GM18519 (cell line): ENCODE results near the gene ARID1B.
"Not testable (repeated sequence)": the region's sequence is repeated elsewhere in the genome, so short reads cannot be mapped to it uniquely, and the experiment has no call there.

ENCODE experiments used
- ATAC-seq: cut with Tn5 transposase; IDR thresholded peaks from one replicate; pipeline ENCODE4 v1.9.1; 2021; ENCODE audit warnings: mild to moderate bottlenecking, moderate library complexity; ENCODE audit not compliant: unreplicated experiment, low FRiP score

Gene ARID1B

DNA sequence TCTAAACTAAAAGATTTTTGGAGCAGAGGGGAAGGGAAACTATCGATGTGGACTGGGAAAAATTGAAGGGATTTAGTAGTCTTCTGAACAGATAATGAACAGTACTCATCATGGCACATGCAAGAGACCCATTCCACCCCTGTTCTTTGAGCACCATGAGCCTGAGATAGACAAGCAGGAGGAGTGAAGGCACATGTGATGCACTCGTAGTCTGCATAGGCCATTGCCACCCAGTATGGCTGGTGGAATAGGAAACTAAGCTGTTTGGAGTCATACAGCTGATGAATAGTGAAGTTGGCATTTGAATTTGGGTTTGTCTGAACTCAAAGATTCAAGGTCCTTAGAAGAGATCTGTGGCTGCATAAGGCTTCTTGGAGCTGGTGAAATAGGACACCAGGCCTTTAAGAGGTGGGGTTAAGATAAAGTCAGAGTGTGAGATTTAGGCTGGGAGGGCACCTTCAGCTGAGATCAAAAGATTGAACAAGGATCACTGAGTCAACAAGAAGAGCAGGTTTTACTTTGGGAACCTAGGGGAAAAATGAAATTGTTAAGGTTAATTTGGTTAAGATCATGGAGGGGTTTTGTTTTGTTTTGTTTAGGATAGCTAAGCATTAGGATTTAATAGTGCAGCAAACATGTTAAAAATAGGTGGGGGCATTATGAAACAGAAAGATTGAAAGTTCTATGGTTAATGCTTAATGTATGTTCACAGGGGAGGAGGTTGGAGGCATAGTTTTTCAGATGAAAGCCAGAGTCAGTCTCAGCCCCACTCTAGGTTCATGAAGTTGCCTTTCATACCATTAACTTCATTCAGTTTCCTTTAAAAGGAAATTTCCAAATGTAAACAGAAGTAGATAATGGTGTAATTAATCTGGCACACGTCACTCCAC is 148.8 kb downstream of the ARID1B start:
- peak; percentile 57 for ATAC-seq

DNA sequence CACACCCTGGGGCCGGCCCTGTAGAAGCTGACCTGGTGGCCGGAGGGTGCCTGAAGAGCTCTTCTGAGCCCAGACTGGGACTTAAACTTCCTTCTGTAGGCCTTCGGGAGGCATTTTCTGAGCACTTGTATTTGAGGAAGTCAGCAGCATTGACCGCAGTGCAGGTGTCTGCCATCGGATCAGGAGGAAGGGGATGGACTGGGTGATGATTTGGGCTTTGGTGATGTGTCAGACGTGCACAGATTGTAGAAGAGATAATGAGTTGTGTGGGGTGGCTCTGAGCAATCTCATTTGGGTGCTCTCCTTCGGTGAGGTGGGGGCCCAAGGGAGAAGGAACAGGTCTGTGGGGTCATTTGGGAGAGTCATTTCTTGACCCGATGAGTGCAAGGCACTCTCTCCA is 150.9 kb downstream of the ARID1B start:
- ATAC-seq, result no peak

DNA sequence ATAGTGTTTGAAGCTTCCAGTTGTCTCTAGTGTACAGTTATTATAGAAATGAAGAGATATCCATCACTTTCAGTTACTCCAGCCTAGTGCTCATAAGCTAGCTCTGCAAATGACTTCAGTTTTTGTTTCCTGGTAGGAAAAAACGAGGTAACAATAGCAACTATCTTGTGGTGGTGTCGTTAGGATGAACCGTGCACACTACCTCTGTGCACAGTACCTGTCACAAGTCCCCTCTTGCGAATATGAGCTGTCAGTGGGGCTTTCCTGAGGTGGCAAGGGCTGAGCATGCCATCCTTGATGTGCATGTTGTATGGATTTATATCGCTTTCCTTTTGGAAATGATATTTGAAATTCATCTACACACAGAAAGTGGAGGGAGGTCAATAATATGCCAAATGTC is 151.8 kb downstream of the ARID1B start:
- no peak for ATAC-seq

DNA sequence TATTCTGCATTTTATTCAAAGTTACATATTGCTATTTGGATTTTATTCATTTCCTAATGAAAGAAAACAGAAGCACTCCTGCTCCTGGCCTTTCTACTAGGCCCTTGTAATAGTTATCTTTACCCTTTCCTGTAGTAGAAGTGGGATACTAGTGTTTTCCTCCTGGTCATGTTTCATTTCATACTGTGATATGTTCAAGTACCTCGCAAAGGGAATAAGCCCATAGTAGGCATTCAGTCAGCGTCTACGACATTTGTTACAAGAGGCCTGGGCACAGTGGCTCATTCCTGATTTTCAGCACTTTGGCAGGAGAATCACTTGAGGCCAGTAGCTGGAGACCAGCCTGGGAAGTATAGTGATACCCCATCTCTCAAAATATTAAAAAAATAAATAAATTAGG is 154.1 kb downstream of the ARID1B start:
- ATAC-seq, result no peak

DNA sequence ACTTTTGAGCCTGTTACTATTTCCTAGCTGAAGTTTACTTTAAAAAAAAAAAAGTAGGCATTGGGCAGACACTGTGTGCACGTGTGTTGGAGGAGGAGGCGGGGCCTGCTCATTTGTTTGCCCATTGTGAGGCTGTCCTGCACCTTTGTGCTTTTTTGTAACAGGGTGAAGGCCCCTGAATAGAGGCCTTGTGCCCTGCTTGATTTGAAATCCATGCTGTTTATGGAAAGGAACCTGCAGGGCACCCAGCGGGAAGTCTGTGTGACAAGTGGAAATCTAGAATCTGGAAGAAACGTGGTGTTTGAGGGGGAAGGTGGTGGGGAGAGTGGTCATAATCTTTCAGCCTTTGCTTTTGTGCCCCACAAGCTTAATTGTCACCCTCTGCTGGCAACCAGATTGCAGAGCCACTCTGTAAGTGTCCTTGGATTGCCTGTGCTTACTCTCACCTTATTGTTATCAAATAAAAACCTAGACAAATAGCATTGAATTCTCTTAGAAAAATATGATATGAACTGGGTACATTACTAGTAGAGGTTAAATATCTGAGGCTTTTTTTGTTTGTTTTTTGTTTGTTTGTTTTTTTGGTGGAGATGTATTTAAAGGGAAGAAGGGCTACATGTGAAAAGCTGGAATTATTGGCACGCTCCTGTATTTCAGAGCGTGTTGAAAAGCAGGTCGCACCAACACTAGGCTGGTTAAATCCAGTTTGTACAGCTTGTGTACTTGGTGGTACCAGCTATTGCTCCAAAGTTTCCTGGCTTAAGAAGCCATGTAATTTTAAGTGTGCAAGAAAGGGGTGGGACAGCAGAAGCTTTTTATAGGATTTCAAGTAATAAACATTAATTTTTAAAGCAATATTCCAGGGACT is 156.3 kb downstream of the ARID1B start:
- ATAC-seq, result no peak

DNA sequence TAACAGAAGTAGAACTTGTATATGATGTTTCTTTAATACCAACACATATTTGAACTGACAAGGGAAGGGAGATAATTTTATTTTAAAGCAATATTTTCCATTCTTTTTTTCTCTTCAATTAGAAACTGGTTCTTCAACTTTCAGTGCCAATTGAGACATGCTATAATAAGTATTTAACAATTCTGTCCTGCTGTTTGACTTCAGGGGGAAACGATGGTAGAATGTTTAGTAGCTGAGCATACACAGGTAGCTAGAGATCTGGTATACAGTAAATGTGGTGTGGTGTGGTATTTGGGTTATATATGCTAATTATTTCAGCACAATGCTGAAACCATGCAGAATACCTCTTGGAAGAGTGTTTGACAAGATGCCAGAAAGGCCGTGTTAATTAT is 156.9 kb downstream of the ARID1B start:
- ATAC-seq, result no peak

DNA sequence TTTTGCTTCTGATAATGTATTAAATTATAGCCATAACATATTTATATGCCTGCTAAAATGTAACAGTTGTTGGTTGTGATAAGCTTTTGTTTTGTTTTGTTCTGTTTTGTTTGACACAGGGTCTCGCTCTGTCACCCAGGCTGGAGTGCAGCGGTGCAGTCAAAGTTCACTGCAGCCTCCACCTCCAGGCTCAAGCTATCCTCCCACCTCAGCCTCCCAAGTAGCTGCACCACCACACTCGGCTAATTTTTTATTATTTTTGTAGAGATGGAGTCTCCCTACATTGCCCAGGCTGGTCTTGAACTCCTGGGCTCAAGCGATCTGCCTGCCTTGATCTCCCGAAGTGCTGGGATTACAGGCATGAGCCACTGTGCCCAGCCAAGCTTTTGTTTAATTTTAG is 157.8 kb downstream of the ARID1B start:
- no peak for ATAC-seq

DNA sequence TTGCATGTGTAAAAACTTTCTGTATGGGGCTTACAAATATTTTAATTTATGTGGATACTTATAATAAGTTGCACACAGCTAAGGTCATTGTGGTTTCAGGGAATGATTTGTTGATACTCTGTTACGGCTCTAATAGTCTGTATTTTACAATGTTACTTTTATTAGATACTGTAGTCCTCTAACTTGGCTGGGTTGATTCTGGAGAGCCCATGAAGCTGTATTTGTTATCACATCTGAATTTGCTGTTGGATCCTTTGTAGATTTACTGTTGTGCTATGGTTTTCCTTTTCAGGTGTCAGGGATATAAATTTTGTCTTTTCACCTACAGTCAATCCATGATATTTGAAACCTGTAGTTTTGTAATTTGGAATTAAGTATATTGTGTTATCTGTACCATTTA is 161.0 kb downstream of the ARID1B start:
- ATAC-seq, result no peak

DNA sequence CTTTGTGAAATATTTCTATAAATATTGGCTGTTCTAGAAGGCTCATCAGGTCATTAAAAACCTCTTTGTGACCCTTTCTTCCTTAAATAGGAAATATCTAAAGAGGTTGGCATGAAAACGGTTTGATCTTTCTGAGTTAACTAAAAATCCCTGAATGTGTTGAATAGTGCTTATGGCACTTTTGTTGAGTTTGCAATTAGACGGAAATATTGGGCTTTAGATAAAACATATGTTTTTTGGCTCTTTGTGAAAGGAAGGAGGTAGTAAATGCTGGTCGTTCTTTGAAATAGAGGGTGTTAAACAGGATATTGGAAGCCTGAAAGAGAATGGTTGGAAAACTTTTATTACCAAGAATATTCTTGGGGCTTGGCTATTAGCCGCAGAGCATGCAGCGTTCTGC is 163.0 kb downstream of the ARID1B start:
- ATAC-seq, result no peak

DNA sequence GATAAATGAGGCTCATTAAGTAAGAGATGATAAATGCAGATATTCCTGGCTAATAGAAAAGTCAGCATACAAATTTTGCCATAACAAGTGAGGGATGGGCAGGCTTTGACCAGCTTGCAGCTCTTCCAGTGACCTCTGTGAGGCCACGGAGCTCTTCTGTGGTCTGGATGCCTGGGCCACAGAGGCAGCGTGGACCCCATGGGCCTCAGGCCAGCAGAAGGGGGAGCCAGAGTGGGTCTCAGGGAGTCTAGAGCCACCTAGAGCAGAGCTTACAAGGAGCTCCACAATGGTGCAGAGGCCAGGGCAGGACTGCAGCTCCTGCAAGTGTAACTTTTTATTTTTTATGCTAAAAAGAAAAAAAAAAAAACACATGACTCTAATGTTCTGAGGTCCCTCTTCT is 165.1 kb downstream of the ARID1B start:
- no peak for ATAC-seq

DNA sequence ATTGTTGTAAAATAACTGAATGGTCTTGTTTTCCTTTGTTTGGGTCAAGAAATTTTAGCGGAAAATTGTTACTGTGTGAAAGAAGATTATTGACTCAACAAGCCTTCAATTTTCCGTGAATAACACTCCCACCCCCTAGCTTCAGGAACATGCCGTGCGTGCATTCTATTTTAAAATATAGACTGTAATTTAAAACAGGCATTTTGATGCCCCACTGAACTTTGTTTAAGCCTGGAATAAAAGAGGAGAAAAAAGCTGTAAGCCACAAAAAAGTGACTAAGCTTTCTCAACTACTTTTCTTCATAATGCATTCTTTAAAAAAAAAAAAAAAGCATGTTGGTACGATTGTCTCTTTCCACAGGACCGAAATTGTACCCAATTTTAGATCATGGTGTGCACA is 166.0 kb downstream of the ARID1B start:
- no peak for ATAC-seq

DNA sequence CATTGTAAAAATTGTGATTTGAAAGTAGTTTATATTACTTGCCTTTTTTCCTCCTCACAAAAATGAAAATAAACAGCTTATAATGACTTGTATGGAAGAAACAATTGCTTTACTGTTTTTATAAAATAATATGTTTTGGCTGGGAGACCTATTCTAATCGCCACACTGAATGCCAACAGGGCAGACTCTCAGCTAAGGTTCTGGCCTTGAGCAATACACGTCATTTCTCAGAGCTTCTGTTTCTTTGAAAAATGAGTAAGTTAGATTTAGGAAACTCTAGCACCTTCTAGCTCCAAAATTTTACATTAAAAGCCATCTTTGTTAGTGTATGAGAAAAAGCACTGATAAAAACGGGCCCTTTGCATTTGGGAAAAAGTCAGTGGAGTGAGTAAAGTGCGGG is 166.6 kb downstream of the ARID1B start:
- ATAC-seq, result no peak

DNA sequence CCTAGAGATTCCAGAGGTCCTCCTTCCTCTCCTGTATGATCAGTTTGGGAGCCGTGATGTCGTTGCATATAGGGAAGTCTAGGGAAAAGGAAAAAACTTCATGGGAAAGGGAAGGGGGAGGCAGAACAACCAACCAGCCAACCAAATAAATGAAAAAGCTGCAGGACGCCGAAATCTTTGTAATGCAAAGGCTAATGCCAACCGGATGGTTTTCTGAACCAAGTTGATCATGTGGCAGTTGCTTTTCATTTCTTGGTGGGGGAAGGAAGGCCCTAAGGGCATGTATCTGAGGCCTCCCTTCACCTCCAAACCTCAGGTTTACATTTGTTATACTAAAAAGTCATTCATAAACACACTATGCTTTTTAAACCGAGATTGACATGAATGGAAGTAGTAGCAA is 167.2 kb downstream of the ARID1B start:
- no peak for ATAC-seq

DNA sequence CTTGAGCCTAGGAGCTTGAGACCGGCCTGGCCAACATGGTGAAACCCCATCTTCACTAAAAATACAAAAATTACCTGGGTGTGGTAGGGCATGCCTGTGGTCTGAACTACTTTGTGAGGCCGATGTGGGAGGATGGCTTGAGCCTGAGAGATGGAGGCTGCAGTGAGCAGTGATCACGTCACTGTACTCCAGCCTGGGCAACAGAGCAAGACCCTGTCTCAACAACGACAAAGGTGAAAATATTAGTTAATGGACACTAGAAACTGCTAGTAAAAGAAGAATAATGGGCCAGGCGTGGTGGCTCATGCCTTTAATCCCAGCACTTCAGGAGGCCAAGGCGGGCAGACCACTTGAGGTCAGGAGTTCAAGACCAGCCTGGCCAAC is 168.6 kb downstream of the ARID1B start:
- ATAC-seq, result not testable (repeated sequence)

DNA sequence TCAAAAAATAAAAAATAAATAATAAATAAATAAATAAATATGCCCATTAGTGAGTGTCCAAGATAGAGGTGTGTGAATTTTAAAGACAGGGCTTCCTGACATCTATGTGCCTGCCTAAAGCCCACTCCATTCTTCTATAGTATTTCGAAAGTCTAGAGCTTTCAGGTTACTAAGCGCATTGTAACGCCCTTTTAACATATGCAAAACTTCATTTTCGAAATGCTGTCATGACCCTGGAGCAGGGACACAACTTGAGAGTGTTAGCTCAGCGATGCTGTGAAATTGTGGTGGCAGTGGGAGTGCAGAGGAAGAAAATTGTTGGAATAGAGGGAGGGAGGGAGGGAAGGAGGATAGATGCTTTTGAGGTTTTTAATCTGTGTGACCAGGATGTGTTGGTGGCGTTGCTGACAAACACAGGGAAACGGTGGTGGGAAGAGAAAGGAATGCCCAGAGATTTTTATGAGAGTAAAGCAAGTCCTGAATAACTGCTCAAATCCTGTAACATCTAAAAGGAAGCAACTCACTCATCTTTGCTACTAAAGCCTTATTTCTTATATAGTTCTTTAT is 169.3 kb downstream of the ARID1B start:
- ATAC-seq, result no peak

DNA sequence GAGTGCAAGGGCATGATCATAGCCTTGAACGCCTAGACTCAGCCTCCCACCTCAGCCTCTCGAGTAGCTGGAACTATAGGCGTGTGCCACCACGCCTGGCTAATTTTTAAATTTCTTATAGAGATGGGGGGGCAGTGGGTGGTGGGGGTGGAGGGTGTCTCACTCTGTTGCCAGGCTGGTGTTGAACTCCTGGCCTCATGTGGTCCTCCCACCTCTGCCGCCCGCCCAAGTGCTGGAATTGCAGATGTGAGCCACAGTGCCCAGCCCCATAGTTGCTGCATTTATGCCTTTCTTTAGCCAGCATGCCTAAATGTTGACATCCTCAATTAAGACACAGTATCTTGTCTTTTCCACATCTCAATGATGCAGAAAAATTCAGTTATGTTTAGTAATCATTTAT is 171.1 kb downstream of the ARID1B start:
- no peak for ATAC-seq

DNA sequence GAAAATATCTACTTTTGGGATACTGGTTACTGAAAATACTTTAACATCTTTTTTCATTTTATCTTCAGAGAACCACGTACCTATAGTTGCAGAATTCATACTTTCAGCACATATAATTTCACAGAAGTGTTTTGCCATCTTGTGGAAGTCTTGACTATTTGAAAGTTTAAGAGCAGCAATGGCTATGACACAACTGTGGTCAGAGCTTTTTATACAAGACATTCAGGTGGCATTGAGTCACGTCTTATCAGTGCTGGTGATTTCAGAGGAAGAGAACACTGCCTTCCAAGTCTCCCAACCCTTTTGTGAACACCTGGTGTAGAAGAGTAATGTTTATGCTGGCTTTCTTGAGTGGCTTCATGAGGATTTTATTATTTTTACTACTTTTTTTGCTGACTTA is 171.6 kb downstream of the ARID1B start:
- no peak for ATAC-seq

DNA sequence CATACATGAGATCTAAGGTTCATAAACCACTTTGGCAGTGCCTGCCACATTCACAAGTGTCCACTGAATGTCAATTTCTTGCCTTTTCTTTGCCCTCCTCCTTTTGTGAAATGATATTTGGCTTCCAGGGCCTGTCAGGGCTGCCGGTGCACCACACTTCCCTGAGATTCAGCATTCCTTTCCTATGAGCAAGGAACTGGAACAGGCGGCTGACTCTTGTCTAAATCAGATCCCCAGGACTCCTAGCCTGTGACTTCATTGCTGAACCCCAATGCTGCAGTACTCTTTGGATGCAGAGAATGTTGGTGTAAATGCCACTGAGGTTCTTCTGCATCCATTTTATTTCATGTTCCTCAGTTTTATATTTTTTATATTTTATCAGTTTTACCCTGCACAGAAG is 172.2 kb downstream of the ARID1B start:
- no peak for ATAC-seq

DNA sequence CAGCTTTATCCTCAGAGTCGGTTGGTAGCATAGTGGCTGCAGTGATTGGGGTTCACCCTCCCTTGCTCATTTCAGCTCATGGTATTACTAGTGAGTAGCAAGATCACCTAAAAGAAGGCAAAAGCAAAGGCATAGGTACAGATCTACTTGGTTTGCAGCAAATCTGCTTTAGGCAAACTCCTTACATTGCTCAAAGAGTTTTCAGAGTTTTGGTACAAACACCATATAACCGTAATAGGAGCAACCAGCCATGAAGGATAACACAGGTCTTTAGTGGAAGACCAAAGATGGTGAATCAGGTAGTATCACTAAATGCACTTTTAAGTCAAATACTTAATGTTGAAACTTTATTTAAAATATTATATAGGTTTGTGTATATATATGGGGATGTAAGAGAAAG is 172.9 kb downstream of the ARID1B start:
- no peak for ATAC-seq

DNA sequence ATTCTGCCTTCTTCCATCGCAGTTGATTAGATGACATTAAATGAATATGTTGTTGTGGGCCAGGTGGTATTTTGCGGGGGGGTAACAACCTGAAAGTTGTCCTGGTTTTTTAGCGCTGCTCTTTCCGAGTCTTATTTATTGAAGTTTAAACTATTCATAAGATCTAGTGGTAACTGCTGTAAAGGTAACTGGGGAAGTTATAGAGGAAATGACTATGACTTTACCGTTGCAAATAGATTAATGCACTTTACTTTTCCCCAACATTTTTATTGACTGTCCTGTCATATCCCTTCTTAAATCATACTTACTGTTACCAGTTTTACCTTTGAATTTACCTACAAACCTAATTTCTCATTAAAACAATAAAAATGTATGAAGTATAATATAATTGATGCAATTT is 173.4 kb downstream of the ARID1B start:
- ATAC-seq, result no peak

DNA sequence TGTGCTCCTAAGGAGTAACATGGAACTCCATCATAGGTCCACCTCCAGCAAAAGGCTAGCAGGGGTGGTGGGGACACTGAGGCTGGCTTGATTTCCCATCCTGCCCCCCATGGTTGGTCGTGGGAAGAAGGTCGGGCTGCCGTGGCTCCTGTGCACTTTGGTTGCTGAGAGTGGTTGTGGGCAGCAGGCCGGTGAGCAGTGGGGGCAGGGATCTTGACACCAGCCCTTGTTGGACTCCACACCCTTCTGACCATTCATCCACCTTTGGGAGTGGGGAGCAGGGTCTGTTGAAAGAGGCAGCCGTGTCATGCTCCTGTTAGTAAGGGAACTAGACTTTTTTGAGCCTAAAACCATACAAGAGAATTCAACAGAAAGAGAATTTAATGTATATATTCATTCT is 175.2 kb downstream of the ARID1B start:
- no peak for ATAC-seq

DNA sequence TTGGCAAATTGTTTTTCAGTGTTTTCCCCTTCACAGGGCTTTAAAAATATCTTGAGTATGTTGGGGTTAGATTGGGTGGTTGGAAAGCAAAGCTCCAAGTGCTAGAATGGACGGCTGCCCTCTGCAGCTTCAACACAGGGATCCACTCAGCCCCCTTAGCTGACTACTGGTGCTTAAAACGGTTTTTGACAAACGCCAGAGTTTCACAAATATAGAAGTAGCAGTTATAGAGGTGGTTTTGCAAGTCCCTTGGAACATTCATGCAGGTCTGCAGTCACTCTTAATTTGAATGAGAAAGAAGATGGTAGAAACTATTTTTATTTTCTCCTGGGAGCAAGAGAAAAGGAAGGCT is 175.9 kb downstream of the ARID1B start:
- no peak for ATAC-seq
